Measurements from ENCODE around the gene HSCB. TPM values are rescaled to one million over a fixed set of nuclear protein-coding genes. Genes with fewer than 3 reads are reported as not detected.
A peak's percentile ranks its signal among the peaks of the same experiment; 100 is the strongest.

The HSCB gene
- total RNA-seq, 1 experiment from 2014 or later, result 10.2 TPM

GRCh38 chr22:28799606-28800307 is 57.9 kb downstream of the HSCB start:
- intact Hi-C loops (cut with micrococcal nuclease; ENCODE audit: unreplicated experiment), result no loop called here
- peak; percentile 82 for ATAC-seq
- CTCF ChIA-PET, result no interaction called here

GRCh38 chr22:28800308-28801041 is 58.6 kb downstream of the HSCB start, which contains the start of gene XBP1:
TSS of gene XBP1 (minus strand) at chr22:28800569.
- peaks cover 9% of the 10 kb centered on the region; the same call in 1 of the 2 replicates for H3K4me1 ChIP-seq (ENCODE audit: control insufficient read depth, insufficient read depth, low read length)
- DNase-seq (ENCODE audit: low read depth, low spot score), result peak; percentile 42
- peak within 1 kb of the TSS; percentile 96 for H3K27ac ChIP-seq (ENCODE audit: low read length)
- TF ChIP-seq TCF7L2 (IDR thresholded peaks at IDR 0.05; ENCODE audit: low read depth, low read length), result no peak
- TF ChIP-seq POLR2AphosphoS5 (IDR thresholded peaks at IDR 0.05; ENCODE audit: low read depth, low read length), result peak; percentile 70
- peak; percentile 41; the same call in 1 of the 2 replicates for TF ChIP-seq SIN3A (IDR thresholded peaks at IDR 0.05; ENCODE audit: borderline replicate concordance, insufficient read depth, low read depth, low read length)
- ChIA-PET POLR2A (interaction anchor here (1.1 kb wide), 1 partner anchor 18 kb away, joined by 5 read pairs; no protein-coding TSS in a partner anchor), CTCF (no interaction called here)
- peaks cover 26% of the 10 kb centered on the region for H3K36me3 ChIP-seq (ENCODE audit: control insufficient read depth, insufficient read depth, low read length)
- peak; percentile 98 for ATAC-seq
- H3K27me3 ChIP-seq (ENCODE audit: control insufficient read depth, insufficient read depth, low read length), result no peaks in the 10 kb centered on the region
- intact Hi-C loops (cut with micrococcal nuclease; ENCODE audit: unreplicated experiment) (no loop called here), in situ Hi-C loops (cut with HindIII; ENCODE audit: low pct_unique_long_range_greater_than_20kb, low sequenced_read_pairs) (no loop called here)
- BruUV-seq (replicated peaks), result no TSS peak
- H3K4me3 ChIP-seq (ENCODE audit: low read depth in 2 of 2, low read length in 2 of 2), result peak within 1 kb of the TSS; percentile 77 to 95
- no peaks in the 10 kb centered on the region for H3K9me3 ChIP-seq (ENCODE audit: control insufficient read depth, insufficient read depth, low read depth, low read length)

More at GRCh38 chr22:28799606-28800307, 57.9 kb downstream of the HSCB start:
- Histone ChIP-seq H3K27me3 (ENCODE audit: control insufficient read depth, insufficient read depth, low read length) (no peaks in the 10 kb centered on the region), H3K9me3 (ENCODE audit: control insufficient read depth, insufficient read depth, low read depth, low read length) (no peaks in the 10 kb centered on the region), H3K36me3 (ENCODE audit: control insufficient read depth, insufficient read depth, low read length) (peaks cover 26% of the 10 kb centered on the region), H3K4me3 (ENCODE audit: low read depth in 2 of 2, low read length in 2 of 2) (peak overlapping the region; percentile 77 to 95), H3K4me1 (ENCODE audit: control insufficient read depth, insufficient read depth, low read length) (peaks cover 9% of the 10 kb centered on the region; the same call in 1 of the 2 replicates), H3K27ac (ENCODE audit: low read length) (peak overlapping the region; percentile 96)
- in situ Hi-C loops (cut with HindIII; ENCODE audit: low pct_unique_long_range_greater_than_20kb, low sequenced_read_pairs), result no loop called here
- TSS peak; percentile 68 for BruUV-seq (replicated peaks)
- POLR2A ChIA-PET, result interaction anchor here (1.1 kb wide), 1 partner anchor 19 kb away, joined by 5 read pairs; no protein-coding TSS in a partner anchor
- no peak for TF ChIP-seq POLR2AphosphoS5 (IDR thresholded peaks at IDR 0.05; ENCODE audit: low read depth, low read length)
- TF ChIP-seq TCF7L2 (IDR thresholded peaks at IDR 0.05; ENCODE audit: low read depth, low read length), result no peak
- 0 out of 2 replicates have a peak, but pooled peaks have one; percentile 57 for TF ChIP-seq SIN3A (IDR thresholded peaks at IDR 0.05; ENCODE audit: borderline replicate concordance, insufficient read depth, low read depth, low read length)
- no peak for DNase-seq (ENCODE audit: low read depth, low spot score)

DNA sequence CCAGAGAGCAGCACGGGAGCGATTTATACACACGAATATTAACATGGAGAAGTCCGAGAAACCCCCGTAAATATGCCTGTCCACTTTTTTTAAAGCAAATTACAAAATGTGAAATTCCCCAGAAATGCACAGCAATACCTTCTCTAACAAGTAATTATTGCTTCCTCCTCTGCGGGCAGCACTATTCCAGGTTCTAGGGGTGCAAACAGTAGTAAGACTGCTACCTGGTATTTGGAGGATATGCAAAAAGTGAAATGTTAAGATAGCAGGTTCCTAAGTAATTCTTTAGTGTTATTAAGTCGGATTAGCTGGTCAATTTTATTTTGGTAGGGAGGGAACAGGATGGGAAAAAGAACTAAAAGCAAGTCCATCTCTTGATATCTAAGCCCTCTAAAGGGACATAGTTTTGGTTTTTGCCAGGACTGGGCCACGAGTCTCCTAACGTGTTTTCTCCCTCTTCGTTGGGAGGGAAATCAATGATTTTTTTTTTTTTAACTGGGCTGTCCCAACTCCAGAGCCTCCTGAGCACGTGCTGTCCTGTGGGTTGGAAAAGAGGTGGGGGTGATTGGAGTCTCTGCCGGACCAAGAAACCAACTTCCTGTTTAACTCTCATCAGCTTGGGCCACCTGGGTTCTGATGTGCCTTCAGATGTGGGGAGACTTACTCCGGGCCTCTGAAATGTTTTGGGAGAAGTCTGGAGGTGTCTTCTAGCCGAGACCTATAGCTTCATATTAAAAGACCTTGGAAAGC is 60.2 kb downstream of the HSCB start:
- CTCF ChIA-PET, result interaction anchor here (0.7 kb wide), 1 partner anchor 26 kb away, joined by 4 read pairs; no protein-coding TSS in a partner anchor
- in situ Hi-C loops (cut with HindIII; ENCODE audit: low pct_unique_long_range_greater_than_20kb, low sequenced_read_pairs), result no loop called here

More for the DNA sequence above, 60.2 kb downstream of the HSCB start:
- ATAC-seq, result no peak
- Histone ChIP-seq H3K4me3 (ENCODE audit: low read depth in 2 of 2, low read length in 2 of 2) (peak overlapping the region; percentile 77 to 95), H3K27me3 (ENCODE audit: control insufficient read depth, insufficient read depth, low read length) (no peaks in the 10 kb centered on the region), H3K27ac (ENCODE audit: low read length) (peak overlapping the region; percentile 93), H3K4me1 (ENCODE audit: control insufficient read depth, insufficient read depth, low read length) (peaks cover 9% of the 10 kb centered on the region; the same call in 1 of the 2 replicates), H3K9me3 (ENCODE audit: control insufficient read depth, insufficient read depth, low read depth, low read length) (no peaks in the 10 kb centered on the region), H3K36me3 (ENCODE audit: control insufficient read depth, insufficient read depth, low read length) (peaks cover 14% of the 10 kb centered on the region)
- TF ChIP-seq CTCF (IDR thresholded peaks at IDR 0.05), result no peak
- TF ChIP-seq POLR2AphosphoS5 (IDR thresholded peaks at IDR 0.05; ENCODE audit: low read depth, low read length), result no peak
- TF ChIP-seq TCF7L2 (IDR thresholded peaks at IDR 0.05; ENCODE audit: low read depth, low read length), result no peak
- no peak for TF ChIP-seq REST (IDR thresholded peaks at IDR 0.05; ENCODE audit: insufficient read depth in 1 of 2, low read depth in 2 of 2, low read length in 1 of 2)
- no peak for TF ChIP-seq SIN3A (IDR thresholded peaks at IDR 0.05; ENCODE audit: borderline replicate concordance, insufficient read depth, low read depth, low read length)
- intact Hi-C loops (cut with micrococcal nuclease; ENCODE audit: unreplicated experiment), result no loop called here
- POLR2A ChIA-PET, result interaction anchor here (0.6 to 0.7 kb wide), 2 partner anchors 20 to 77 kb away, joined by 3 to 10 read pairs; no protein-coding TSS in a partner anchor
- no TSS peak for BruUV-seq (replicated peaks)
- no peak for DNase-seq (ENCODE audit: low read depth, low spot score)

Measured in Panc1 (cell line).